Upper lobe of right lung (tissue), 1 donor: ENCODE data around the gene SIVA1. TPM values are rescaled to one million over a fixed set of nuclear protein-coding genes. Genes with fewer than 3 reads are reported as not detected.

Source experiments
- ATAC-seq: fragments of 200-7000 bp; cut with Tn5 transposase; one replicate; pipeline ENCODE4 v1.9.1; 2020; ENCODE audit warnings: mild to moderate bottlenecking, moderate library complexity
- DNase-seq: peaks from one replicate; pipeline ENCODE4 v3.0.0-alpha.2; 2020
- H3K27ac ChIP-seq: fragments of 200-600 bp; one replicate; pipeline ENCODE4 v1.8.0; 2022
- H3K27me3 ChIP-seq: fragments of 200-600 bp; one replicate; pipeline ENCODE4 v1.8.0; 2022; ENCODE audit warnings: mild to moderate bottlenecking
- H3K36me3 ChIP-seq: fragments of 200-600 bp; one replicate; pipeline ENCODE4 v1.8.0; 2022
- H3K4me1 ChIP-seq: fragments of 200-600 bp; one replicate; pipeline ENCODE4 v1.8.0; 2022
- H3K4me3 ChIP-seq: fragments of 200-600 bp; one replicate; pipeline ENCODE4 v1.8.0; 2022; ENCODE audit warnings: mild to moderate bottlenecking
- H3K9me3 ChIP-seq: fragments of 200-600 bp; one replicate; pipeline ENCODE4 v1.8.0; 2022
- CTCF ChIP-seq: fragments of 200-600 bp; IDR thresholded peaks from one replicate; pipeline ENCODE4 v1.8.0; 2022; ENCODE audit warnings: antibody characterized with exemption
- intact Hi-C: fragments of 100-400 bp; cut with DNase I; formaldehyde crosslinking; loops from one replicate; pipeline ENCODE4 v1.11.0; 2022
- total RNA-seq: library from RNA; stranded (reverse); fragmentation: NEBNext Ultra II Directional; extraction: Animal tissue kit (Norgen Biotek cat#: 25700); gene quantifications from one replicate; pipeline ENCODE4 v1.2.1, GENCODE V29; 2021
- donor health status: DM: no; HTN: yes; CAD: no; lungs with severe emphysema.

SIVA1 gene
- total RNA-seq, 1 donor from 2014 or later: 66.1 TPM

- no peak for TF ChIP-seq CTCF
- intact Hi-C loops: no loop called here
- peaks cover 55% of the 10 kb centered on the region for H3K36me3 ChIP-seq
- no peak for DNase-seq
- no peak overlapping the region for H3K4me3 ChIP-seq
- no peaks in the 10 kb centered on the region for H3K4me1 ChIP-seq
- no peaks in the 10 kb centered on the region for H3K9me3 ChIP-seq
- no peak for ATAC-seq
- H3K27ac ChIP-seq: no peak overlapping the region
- no peaks in the 10 kb centered on the region for H3K27me3 ChIP-seq
Observed at GRCh38 chr14:104706733-104707607, 46.0 kb upstream of the SIVA1 start.

- no peaks in the 10 kb centered on the region for H3K27me3 ChIP-seq
- no peak overlapping the region for H3K4me3 ChIP-seq
- TF ChIP-seq CTCF: no peak
- no peak overlapping the region for H3K27ac ChIP-seq
- ATAC-seq: no peak
- DNase-seq: no peak
- intact Hi-C loops: no loop called here
- peaks cover 57% of the 10 kb centered on the region for H3K36me3 ChIP-seq
- H3K9me3 ChIP-seq: no peaks in the 10 kb centered on the region
- no peaks in the 10 kb centered on the region for H3K4me1 ChIP-seq
Observed at GRCh38 chr14:104707608-104708595, 45.0 kb upstream of the SIVA1 start.

GRCh38 chr14:104708606-104709268 is 44.2 kb upstream of the SIVA1 start:
- DNase-seq: peak; percentile 83
- no peaks in the 10 kb centered on the region for H3K27me3 ChIP-seq
- no peaks in the 10 kb centered on the region for H3K4me1 ChIP-seq
- TF ChIP-seq CTCF: peak; percentile 99
- ATAC-seq: peak; percentile 83
- no peak overlapping the region for H3K4me3 ChIP-seq
- intact Hi-C loops: no loop called here
- H3K27ac ChIP-seq: no peak overlapping the region
- peaks cover 57% of the 10 kb centered on the region for H3K36me3 ChIP-seq
- H3K9me3 ChIP-seq: no peaks in the 10 kb centered on the region

GRCh38 chr14:104709387-104710039 is 43.4 kb upstream of the SIVA1 start:
- H3K27me3 ChIP-seq: no peaks in the 10 kb centered on the region
- no peaks in the 10 kb centered on the region for H3K4me1 ChIP-seq
- H3K36me3 ChIP-seq: peaks cover 57% of the 10 kb centered on the region
- ATAC-seq (no peak), DNase-seq (no peak)
- H3K4me3 ChIP-seq: no peak overlapping the region
- intact Hi-C loops: no loop called here
- H3K27ac ChIP-seq: no peak overlapping the region
- H3K9me3 ChIP-seq: no peaks in the 10 kb centered on the region
- TF ChIP-seq CTCF: no peak
